ENCODE measurements around the gene HIBCH.

GRCh38 chr2:190167702-190168101 is 151.9 kb downstream of the HIBCH start:
- TF ChIP-seq CTCF (conservative IDR thresholded peaks at IDR 0.05), result no peak
- TF ChIP-seq ZFX (IDR thresholded peaks at IDR 0.05), result no peak
